CD4-positive, alpha-beta T cell (primary cell): Measurements from ENCODE around the gene SH3GLB2. TPM values are rescaled to one million over a fixed set of nuclear protein-coding genes. Genes with fewer than 3 reads are reported as not detected.

Experiments
- total RNA-seq, 174 experiments: library from RNA in 2 of 174; stranded (reverse) in 2 of 174; gene quantifications; one replicate each; pipeline ENCODE4 v1.2.3 and lab custom pipeline; 2021 to 2026

The SH3GLB2 gene
- total RNA-seq, 2 experiments from 2014 or later: 65.6 to 69.1 TPM

Other genes with a start within 250 kb of the SH3GLB2 start
- gene TBC1D13, start 241.1 kb downstream of the SH3GLB2 start, total RNA-seq: 10 to 100 TPM; 25.4 to 28.7 TPM
- 1 to 10 TPM; 3.2 to 3.7 TPM for gene ENDOG, start 209.8 kb downstream of the SH3GLB2 start, total RNA-seq
- gene SPOUT1, start 198.5 kb downstream of the SH3GLB2 start, total RNA-seq: 10 to 100 TPM; 22.2 to 27.6 TPM
- gene KYAT1, start 146.4 kb downstream of the SH3GLB2 start, total RNA-seq: 1 to 10 TPM; 2.8 to 4.7 TPM
- 10 to 100 TPM; 35.0 to 35.8 TPM for gene LRRC8A, start 146.2 kb downstream of the SH3GLB2 start, total RNA-seq
- gene PHYHD1, start 107.3 kb downstream of the SH3GLB2 start, total RNA-seq: 1 to 10 TPM; 1.6 to 2.6 TPM
- gene DOLK, start 80.7 kb downstream of the SH3GLB2 start, total RNA-seq: 1 to 10 TPM; 7.4 to 7.8 TPM
- gene NUP188, start 80.6 kb downstream of the SH3GLB2 start, total RNA-seq: 10 to 100 TPM; 43.0 to 43.9 TPM
- 10 to 100 TPM; 53.2 to 56.9 TPM for gene MIGA2, start 8.3 kb upstream of the SH3GLB2 start, total RNA-seq
- 1 to 10 TPM; 2.7 to 3.6 TPM for gene DOLPP1, start 52.8 kb upstream of the SH3GLB2 start, total RNA-seq
- 1 to 10 TPM; 7.1 to 9.4 TPM for gene CRAT, start 82.5 kb upstream of the SH3GLB2 start, total RNA-seq
- 10 to 100 TPM; 21.6 to 23.3 TPM for gene PTPA, start 83.1 kb upstream of the SH3GLB2 start, total RNA-seq
- gene IER5L, start 149.9 kb upstream of the SH3GLB2 start, total RNA-seq: 1 to 10 TPM; 5.6 to 6.4 TPM